WTC11 (cell line): ENCODE measurements around the gene MAP6D1. TPM values are rescaled to one million over a fixed set of nuclear protein-coding genes. Genes with fewer than 3 reads are reported as not detected.

Source experiments
- ATAC-seq: fragments of 200-7000 bp; cut with Tn5 transposase; 2 replicates; pipeline ENCODE4 v1.10.0; 2021; ENCODE audit warnings: mild to moderate bottlenecking, moderate library complexity
- CTCF ChIA-PET: fragments of 300-600 bp; sonication (Branson Sonifier 250); formaldehyde crosslinking; loops from one replicate; lab custom pipeline; 2021; ENCODE audit warnings: antibody characterized with exemption; lab: Charles Lee
- POLR2A ChIA-PET: fragments of 350-600 bp; sonication (Branson Sonifier 250); formaldehyde crosslinking; loops from one replicate; lab custom pipeline; 2021; ENCODE audit warnings: antibody characterized with exemption; lab: Charles Lee
- DNase-seq: peaks from one replicate; pipeline ENCODE4 v3.0.0; 2021; ENCODE audit warnings: low spot score
- H3K27ac Mint-ChIP-seq: 2 replicates; pipeline ENCODE4 v1.8.0; 2021; ENCODE audit warnings: mixed read lengths
- H3K27me3 Mint-ChIP-seq: 2 replicates; pipeline ENCODE4 v1.8.0; 2021; ENCODE audit warnings: low read depth, mild to moderate bottlenecking, moderate library complexity, mixed read lengths
- H3K36me3 Mint-ChIP-seq: 2 replicates; pipeline ENCODE4 v1.8.0; 2021; ENCODE audit warnings: mixed read lengths
- H3K4me1 Mint-ChIP-seq: 2 replicates; pipeline ENCODE4 v1.8.0; 2022; ENCODE audit warnings: mixed read lengths
- H3K4me3 Mint-ChIP-seq: 2 replicates; pipeline ENCODE4 v1.8.0; 2021; ENCODE audit warnings: mild to moderate bottlenecking, moderate library complexity, mixed read lengths
- H3K9me3 Mint-ChIP-seq: 2 replicates; pipeline ENCODE4 v1.8.0; 2021; ENCODE audit warnings: mixed read lengths
- CREM ChIP-seq: sonication (generic); formaldehyde crosslinking; IDR thresholded peaks from 2 replicates; pipeline ENCODE4 v1.8.1; 2022; ENCODE audit warnings: mild to moderate bottlenecking, missing genetic modification reagents, moderate library complexity
- EMX1 ChIP-seq: fragments of 250-450 bp; sonication (Bioruptor Pico); IDR thresholded peaks from 2 replicates; pipeline ENCODE4 v1.8.0; 2021; ENCODE audit warnings: mild to moderate bottlenecking
- FOXJ3 ChIP-seq: sonication (generic); formaldehyde crosslinking; IDR thresholded peaks from 2 replicates; pipeline ENCODE4 v1.9.0; 2021; ENCODE audit warnings: missing genetic modification reagents, mild to moderate bottlenecking, borderline replicate concordance
- FOXP1 ChIP-seq: sonication (generic); formaldehyde crosslinking; IDR thresholded peaks from 2 replicates; pipeline ENCODE4 v1.8.0; 2022; ENCODE audit warnings: missing genetic modification reagents, mild to moderate bottlenecking, moderate library complexity, borderline replicate concordance
- HMGXB4 ChIP-seq: sonication (generic); formaldehyde crosslinking; IDR thresholded peaks from 2 replicates; pipeline ENCODE4 v1.8.1; 2023; ENCODE audit warnings: mild to moderate bottlenecking, moderate library complexity, missing genetic modification reagents
- IRF1 ChIP-seq: sonication (generic); formaldehyde crosslinking; IDR thresholded peaks from 2 replicates; pipeline ENCODE4 v1.8.0; 2023; ENCODE audit warnings: missing genetic modification reagents
- IRF2 ChIP-seq: sonication (generic); formaldehyde crosslinking; IDR thresholded peaks from 2 replicates; pipeline ENCODE4 v1.8.0; 2022; ENCODE audit warnings: low read depth, missing genetic modification reagents, borderline replicate concordance
- JUN ChIP-seq: sonication (generic); formaldehyde crosslinking; IDR thresholded peaks from 2 replicates; pipeline ENCODE4 v1.8.0; 2023; ENCODE audit warnings: mild to moderate bottlenecking, missing genetic modification reagents
- MLX ChIP-seq: sonication (generic); formaldehyde crosslinking; IDR thresholded peaks from 2 replicates; pipeline ENCODE4 v1.8.1; 2023; ENCODE audit warnings: mild to moderate bottlenecking, missing genetic modification reagents, moderate library complexity
- OVOL2 ChIP-seq: fragments of 250-450 bp; sonication (Bioruptor Pico); IDR thresholded peaks from 2 replicates; pipeline ENCODE4 v1.9.0; 2021; ENCODE audit warnings: mild to moderate bottlenecking, borderline replicate concordance
- RELA ChIP-seq: sonication (generic); formaldehyde crosslinking; IDR thresholded peaks from 2 replicates; pipeline ENCODE4 v1.8.1; 2022; ENCODE audit warnings: missing genetic modification reagents, mild to moderate bottlenecking, borderline replicate concordance
- TCF7 ChIP-seq: sonication (generic); formaldehyde crosslinking; IDR thresholded peaks from 2 replicates; pipeline ENCODE4 v1.8.0; 2022; ENCODE audit warnings: mild to moderate bottlenecking, low read depth, missing genetic modification reagents, moderate library complexity
- TEAD1 ChIP-seq: sonication (generic); formaldehyde crosslinking; IDR thresholded peaks from 2 replicates; pipeline ENCODE4 v1.8.0; 2022; ENCODE audit warnings: mild to moderate bottlenecking, missing genetic modification reagents
- TEAD4 ChIP-seq: sonication (generic); formaldehyde crosslinking; IDR thresholded peaks from 2 replicates; pipeline ENCODE4 v1.8.0; 2022; ENCODE audit warnings: mild to moderate bottlenecking, missing genetic modification reagents
- ZNF232 ChIP-seq: sonication (generic); formaldehyde crosslinking; IDR thresholded peaks from 2 replicates; pipeline ENCODE4 v1.8.0; 2022; ENCODE audit warnings: mild to moderate bottlenecking, missing genetic modification reagents
- ZNF416 ChIP-seq: fragments of 250-450 bp; sonication (Bioruptor Pico); IDR thresholded peaks from 2 replicates; pipeline ENCODE4 v1.9.0; 2021; ENCODE audit warnings: mild to moderate bottlenecking, inconsistent platforms
- ZNF671 ChIP-seq: fragments of 250-450 bp; sonication (Bioruptor Pico); IDR thresholded peaks from 2 replicates; pipeline ENCODE4 v1.8.0; 2021; ENCODE audit warnings: mild to moderate bottlenecking
- total RNA-seq: library from RNA; stranded (reverse); gene quantifications from 3 replicates; pipeline ENCODE4 v1.2.3, GENCODE V29; 2021
- TF ChIP-seq, protein P1 (sequence below): sonication (generic); formaldehyde crosslinking; conservative IDR thresholded peaks from 2 replicates; pipeline ENCODE4 v1.8.1; 2022; ENCODE audit warnings: mild to moderate bottlenecking, missing genetic modification reagents
- TF ChIP-seq, protein P2 (sequence below): sonication (generic); formaldehyde crosslinking; IDR thresholded peaks from 2 replicates; pipeline ENCODE4 v1.8.1; 2022; ENCODE audit warnings: missing genetic modification reagents, borderline replicate concordance
- TF ChIP-seq, protein P3 (sequence below): sonication (generic); formaldehyde crosslinking; IDR thresholded peaks from 2 replicates; pipeline ENCODE4 v1.8.0; 2022; ENCODE audit warnings: mild to moderate bottlenecking, missing genetic modification reagents
- TF ChIP-seq, protein P4 (sequence below): sonication (generic); formaldehyde crosslinking; IDR thresholded peaks from 2 replicates; pipeline ENCODE4 v1.8.1; 2022; ENCODE audit warnings: low read depth, missing genetic modification reagents, borderline replicate concordance

MAP6D1 gene
- total RNA-seq, 1 experiment from 2014 or later: 6.3 TPM

DNA sequence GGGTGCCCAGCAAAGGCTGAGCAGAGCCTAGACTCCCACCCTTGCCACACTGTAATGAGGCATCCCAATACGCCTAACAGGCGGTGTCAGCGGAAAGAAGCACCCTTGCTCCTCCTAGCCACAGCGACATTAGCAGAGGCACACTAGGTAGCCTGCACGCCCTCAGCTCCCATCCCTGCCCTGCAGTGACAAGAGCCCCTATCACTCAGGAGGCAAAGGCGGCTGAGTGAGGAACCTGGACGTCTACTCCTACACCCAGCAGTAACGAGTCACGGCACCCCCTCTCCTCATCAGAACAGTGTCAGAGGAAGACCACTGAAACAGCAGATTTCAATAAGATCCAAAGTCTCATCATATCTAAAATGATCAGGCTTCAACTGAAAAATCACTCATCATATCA lies 12.0 kb upstream of the MAP6D1 start:
- H3K27me3 Mint-ChIP-seq: no peaks in the 10 kb centered on the region
- ChIA-PET POLR2A (no interaction called here), CTCF (interaction anchor here (1.0 kb wide), 1 partner anchor 47 kb away, joined by 4 read pairs; the partner anchor contains the start of gene PARL)
- H3K27ac Mint-ChIP-seq: peak overlapping the region; percentile 43; the same call in 1 of the 2 replicates
- peaks cover 54% of the 10 kb centered on the region for H3K36me3 Mint-ChIP-seq
- ATAC-seq: no peak
- TF ChIP-seq, protein P1, sequence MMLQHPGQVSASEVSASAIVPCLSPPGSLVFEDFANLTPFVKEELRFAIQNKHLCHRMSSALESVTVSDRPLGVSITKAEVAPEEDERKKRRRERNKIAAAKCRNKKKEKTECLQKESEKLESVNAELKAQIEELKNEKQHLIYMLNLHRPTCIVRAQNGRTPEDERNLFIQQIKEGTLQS (CRISPR knock-in tag): no peak
- TF ChIP-seq EMX1: no peak
- no peak for TF ChIP-seq TEAD4 (CRISPR knock-in tag)
- no peak for TF ChIP-seq ZNF232 (CRISPR knock-in tag)
- TF ChIP-seq IRF1 (CRISPR knock-in tag): no peak
- no peak for TF ChIP-seq MLX
- TF ChIP-seq IRF2 (CRISPR knock-in tag): no peak
- no peak for TF ChIP-seq FOXJ3 (CRISPR knock-in tag)
- TF ChIP-seq ZNF416 (CRISPR knock-in tag): no peak
- TF ChIP-seq TCF7: no peak
- no peak for TF ChIP-seq FOXP1 (CRISPR knock-in tag)
- TF ChIP-seq CREM (CRISPR knock-in tag): no peak
- TF ChIP-seq HMGXB4 (CRISPR knock-in tag): no peak
- no peak for TF ChIP-seq RELA (CRISPR knock-in tag)
- TF ChIP-seq TEAD1 (CRISPR knock-in tag): no peak
- TF ChIP-seq, protein P2, sequence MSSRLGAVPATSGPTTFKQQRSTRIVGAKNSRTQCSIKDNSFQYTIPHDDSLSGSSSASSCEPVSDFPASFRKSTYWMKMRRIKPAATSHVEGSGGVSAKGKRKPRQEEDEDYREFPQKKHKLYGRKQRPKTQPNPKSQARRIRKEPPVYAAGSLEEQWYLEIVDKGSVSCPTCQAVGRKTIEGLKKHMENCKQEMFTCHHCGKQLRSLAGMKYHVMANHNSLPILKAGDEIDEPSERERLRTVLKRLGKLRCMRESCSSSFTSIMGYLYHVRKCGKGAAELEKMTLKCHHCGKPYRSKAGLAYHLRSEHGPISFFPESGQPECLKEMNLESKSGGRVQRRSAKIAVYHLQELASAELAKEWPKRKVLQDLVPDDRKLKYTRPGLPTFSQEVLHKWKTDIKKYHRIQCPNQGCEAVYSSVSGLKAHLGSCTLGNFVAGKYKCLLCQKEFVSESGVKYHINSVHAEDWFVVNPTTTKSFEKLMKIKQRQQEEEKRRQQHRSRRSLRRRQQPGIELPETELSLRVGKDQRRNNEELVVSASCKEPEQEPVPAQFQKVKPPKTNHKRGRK (CRISPR knock-in tag): no peak
- H3K9me3 Mint-ChIP-seq: no peaks in the 10 kb centered on the region
- DNase-seq: no peak
- no peaks in the 10 kb centered on the region for H3K4me1 Mint-ChIP-seq
- H3K4me3 Mint-ChIP-seq: no peak overlapping the region

GRCh38 chr3:183833516-183833915 lies 8.1 kb upstream of the MAP6D1 start:
- peak overlapping the region; percentile 10; the same call in 1 of the 2 replicates for H3K27ac Mint-ChIP-seq
- no peaks in the 10 kb centered on the region for H3K9me3 Mint-ChIP-seq
- no peaks in the 10 kb centered on the region for H3K4me1 Mint-ChIP-seq
- no peak for DNase-seq
- POLR2A ChIA-PET: no interaction called here
- peaks cover 31% of the 10 kb centered on the region for H3K36me3 Mint-ChIP-seq
- H3K4me3 Mint-ChIP-seq: no peak overlapping the region
- TF ChIP-seq, protein P3, sequence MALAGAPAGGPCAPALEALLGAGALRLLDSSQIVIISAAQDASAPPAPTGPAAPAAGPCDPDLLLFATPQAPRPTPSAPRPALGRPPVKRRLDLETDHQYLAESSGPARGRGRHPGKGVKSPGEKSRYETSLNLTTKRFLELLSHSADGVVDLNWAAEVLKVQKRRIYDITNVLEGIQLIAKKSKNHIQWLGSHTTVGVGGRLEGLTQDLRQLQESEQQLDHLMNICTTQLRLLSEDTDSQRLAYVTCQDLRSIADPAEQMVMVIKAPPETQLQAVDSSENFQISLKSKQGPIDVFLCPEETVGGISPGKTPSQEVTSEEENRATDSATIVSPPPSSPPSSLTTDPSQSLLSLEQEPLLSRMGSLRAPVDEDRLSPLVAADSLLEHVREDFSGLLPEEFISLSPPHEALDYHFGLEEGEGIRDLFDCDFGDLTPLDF (CRISPR knock-in tag): no peak
- TF ChIP-seq, protein P4, sequence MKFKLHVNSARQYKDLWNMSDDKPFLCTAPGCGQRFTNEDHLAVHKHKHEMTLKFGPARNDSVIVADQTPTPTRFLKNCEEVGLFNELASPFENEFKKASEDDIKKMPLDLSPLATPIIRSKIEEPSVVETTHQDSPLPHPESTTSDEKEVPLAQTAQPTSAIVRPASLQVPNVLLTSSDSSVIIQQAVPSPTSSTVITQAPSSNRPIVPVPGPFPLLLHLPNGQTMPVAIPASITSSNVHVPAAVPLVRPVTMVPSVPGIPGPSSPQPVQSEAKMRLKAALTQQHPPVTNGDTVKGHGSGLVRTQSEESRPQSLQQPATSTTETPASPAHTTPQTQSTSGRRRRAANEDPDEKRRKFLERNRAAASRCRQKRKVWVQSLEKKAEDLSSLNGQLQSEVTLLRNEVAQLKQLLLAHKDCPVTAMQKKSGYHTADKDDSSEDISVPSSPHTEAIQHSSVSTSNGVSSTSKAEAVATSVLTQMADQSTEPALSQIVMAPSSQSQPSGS: no peak
- no peak for TF ChIP-seq OVOL2 (CRISPR knock-in tag)
- no peak for TF ChIP-seq FOXP1 (CRISPR knock-in tag)
- no peak for TF ChIP-seq ZNF671 (CRISPR knock-in tag)
- TF ChIP-seq JUN: no peak
- TF ChIP-seq TCF7: no peak
- TF ChIP-seq, all 79 proteins: peak for 0
- CTCF ChIA-PET: no interaction called here
- no peaks in the 10 kb centered on the region for H3K27me3 Mint-ChIP-seq
- ATAC-seq: no peak
